K562 (cell line): Measurements from ENCODE around the gene TBP. TPM values are rescaled to one million over a fixed set of nuclear protein-coding genes. Genes with fewer than 3 reads are reported as not detected.
A peak's percentile ranks its signal among the peaks of the same experiment; 100 is the strongest.

ENCODE experiments used
- ATF1 ChIP-seq, 2 experiments: fragments of 450-650 bp in 1 of 2; IDR thresholded peaks; 2 replicates each; pipeline ENCODE4 v1.6.1; 2016; ENCODE audit warnings: missing compliant biosample characterization in 1 of 2, missing genetic modification characterization in 1 of 2
- BHLHE40 ChIP-seq: IDR thresholded peaks from 2 replicates; pipeline ENCODE4 v1.6.1; 2011; ENCODE audit warnings: low read length, improper control_type of control experiment
- CREB3L1 ChIP-seq: fragments of 450-650 bp; IDR thresholded peaks from 2 replicates; pipeline ENCODE4 v1.6.1; 2014; ENCODE audit warnings: low read depth, mild to moderate bottlenecking, moderate library complexity, borderline replicate concordance
- E4F1 ChIP-seq: fragments of 250-450 bp; sonication (Bioruptor Pico); IDR thresholded peaks from 2 replicates; pipeline ENCODE4 v1.5.0; 2021; ENCODE audit warnings: mild to moderate bottlenecking, borderline replicate concordance
- GATAD2B ChIP-seq: fragments of 450-650 bp; IDR thresholded peaks from 2 replicates; pipeline ENCODE4 v1.6.1; 2017; ENCODE audit warnings: mild to moderate bottlenecking, borderline replicate concordance
- GMEB1 ChIP-seq: fragments of 250-450 bp; sonication (Bioruptor Pico); IDR thresholded peaks from 2 replicates; pipeline ENCODE4 v1.4.0; 2020; ENCODE audit warnings: mild to moderate bottlenecking
- MYC ChIP-seq, 2 experiments: fragments of 250-450 bp in 1 of 2; sonication (Bioruptor Pico) in 1 of 2; IDR thresholded peaks; 2 replicates each; pipeline versions ENCODE4 v1.5.1 to v1.6.1; 2012 to 2021; ENCODE audit warnings: low read depth in 2 of 2, borderline replicate concordance in 1 of 2, improper control_type of control experiment in 1 of 2, low read length in 1 of 2, mild to moderate bottlenecking in 1 of 2, moderate library complexity in 1 of 2
- PRMT5 ChIP-seq: sonication (generic); formaldehyde crosslinking; IDR thresholded peaks from 2 replicates; pipeline ENCODE4 v1.5.0; 2020; ENCODE audit warnings: missing genetic modification reagents
- RBM15 ChIP-seq: fragments of 200-400 bp; formaldehyde crosslinking; IDR thresholded peaks from 2 replicates; pipeline ENCODE4 v1.6.1; 2018; ENCODE audit warnings: mild to moderate bottlenecking, low read length, moderate library complexity; ENCODE audit not compliant: insufficient read depth
- STAT6 ChIP-seq: sonication (generic); formaldehyde crosslinking; IDR thresholded peaks from 2 replicates; pipeline ENCODE4 v1.8.1; 2023; ENCODE audit warnings: mild to moderate bottlenecking, missing genetic modification reagents
- TCF7L2 ChIP-seq: fragments of 150-350 bp; IDR thresholded peaks from 2 replicates; pipeline ENCODE4 v1.6.1; 2016; ENCODE audit warnings: low read depth, mild to moderate bottlenecking, low read length, moderate library complexity
- WHSC1 ChIP-seq: IDR thresholded peaks from one replicate; pipeline ENCODE4 v1.6.1; 2012; ENCODE audit warnings: low read length, control low read depth, inconsistent platforms
- ZC3H4 ChIP-seq: sonication (generic); formaldehyde crosslinking; IDR thresholded peaks from 2 replicates; pipeline ENCODE4 v1.9.0; 2021; ENCODE audit warnings: missing genetic modification reagents, borderline replicate concordance
- ZNF780A ChIP-seq: fragments of 250-450 bp; sonication (Bioruptor Pico); IDR thresholded peaks from 2 replicates; pipeline ENCODE4 v1.5.0; 2021; ENCODE audit warnings: mild to moderate bottlenecking
- polyA plus RNA-seq, 8 experiments: library from polyadenylated mRNA; depleted of rRNA in 4 of 8; stranded (reverse) in 5 of 8; unstranded in 3 of 8; fragments of >200 nt; fragmentation: Nextera tagmentation in 2 of 8; fragmentation: Illumina TruSeq in 1 of 8; extraction: Ambion mirVana in 2 of 8; extraction: Trizol in 1 of 8; gene quantifications; 2 replicates each; pipeline versions ENCODE4 v1.2.1 to v1.2.3, GENCODE V29; 2011 to 2014; ENCODE audit warnings: inconsistent platforms in 1 of 8, missing spikeins in 1 of 8
- total RNA-seq, 7 experiments: library from RNA; depleted of rRNA in 6 of 7; stranded (reverse); fragments of >200 nt in 6 of 7; fragmentation: Illumina TruSeq in 2 of 7; extraction: Trizol in 2 of 7; gene quantifications; 2 replicates each; pipeline versions ENCODE4 v1.2.1 to v1.2.3, GENCODE V29; 2011 to 2021; ENCODE audit warnings: low replicate concordance in 1 of 7
- TF ChIP-seq, protein P1 (sequence below): fragments of 150-350 bp; conservative IDR thresholded peaks from 2 replicates; pipeline ENCODE4 v1.6.1; 2014; ENCODE audit warnings: low read length

Gene TBP
- total and polyA plus RNA-seq, 9 of the 15 experiments (the other 6 are each of a cell fraction or from before 2014, with no cell fraction given), result 28.5 to 86.1 (median 39.5) TPM

- no peak for TF ChIP-seq E4F1 (CRISPR knock-in tag)
- peak; percentile 90; the same call in 1 of the 2 replicates for TF ChIP-seq ATF1 (CRISPR knock-in tag; IDR thresholded peaks at IDR 0.05)
- peak; percentile 99 for TF ChIP-seq ATF1 (tag; IDR thresholded peaks at IDR 0.05)
- TF ChIP-seq WHSC1, result no peak
- TF ChIP-seq GATAD2B, result no peak
- TF ChIP-seq, protein P1, sequence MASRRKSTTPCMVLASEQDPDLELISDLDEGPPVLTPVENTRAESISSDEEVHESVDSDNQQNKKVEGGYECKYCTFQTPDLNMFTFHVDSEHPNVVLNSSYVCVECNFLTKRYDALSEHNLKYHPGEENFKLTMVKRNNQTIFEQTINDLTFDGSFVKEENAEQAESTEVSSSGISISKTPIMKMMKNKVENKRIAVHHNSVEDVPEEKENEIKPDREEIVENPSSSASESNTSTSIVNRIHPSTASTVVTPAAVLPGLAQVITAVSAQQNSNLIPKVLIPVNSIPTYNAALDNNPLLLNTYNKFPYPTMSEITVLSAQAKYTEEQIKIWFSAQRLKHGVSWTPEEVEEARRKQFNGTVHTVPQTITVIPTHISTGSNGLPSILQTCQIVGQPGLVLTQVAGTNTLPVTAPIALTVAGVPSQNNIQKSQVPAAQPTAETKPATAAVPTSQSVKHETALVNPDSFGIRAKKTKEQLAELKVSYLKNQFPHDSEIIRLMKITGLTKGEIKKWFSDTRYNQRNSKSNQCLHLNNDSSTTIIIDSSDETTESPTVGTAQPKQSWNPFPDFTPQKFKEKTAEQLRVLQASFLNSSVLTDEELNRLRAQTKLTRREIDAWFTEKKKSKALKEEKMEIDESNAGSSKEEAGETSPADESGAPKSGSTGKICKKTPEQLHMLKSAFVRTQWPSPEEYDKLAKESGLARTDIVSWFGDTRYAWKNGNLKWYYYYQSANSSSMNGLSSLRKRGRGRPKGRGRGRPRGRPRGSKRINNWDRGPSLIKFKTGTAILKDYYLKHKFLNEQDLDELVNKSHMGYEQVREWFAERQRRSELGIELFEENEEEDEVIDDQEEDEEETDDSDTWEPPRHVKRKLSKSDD, result no peak
- TF ChIP-seq ZNF780A (CRISPR knock-in tag), result no peak
- 0 out of 2 replicates have a peak, but pooled peaks have one; percentile 68 for TF ChIP-seq CREB3L1
- peak; percentile 39 for TF ChIP-seq BHLHE40
- TF ChIP-seq TCF7L2, result no peak
- TF ChIP-seq RBM15, result no peak
- peak; percentile 54 for TF ChIP-seq GMEB1 (CRISPR knock-in tag)
- peak; percentile 89 for TF ChIP-seq MYC (IDR thresholded peaks at IDR 0.05; ENCODE audit: low read depth, low read length)
- 0 out of 2 replicates have a peak, but pooled peaks have one; percentile 31 for TF ChIP-seq MYC (CRISPR knock-in tag; IDR thresholded peaks at IDR 0.05; ENCODE audit: borderline replicate concordance, low read depth)
- TF ChIP-seq ZC3H4 (CRISPR knock-in tag), result no peak
- TF ChIP-seq STAT6 (CRISPR knock-in tag), result no peak
- no peak for TF ChIP-seq PRMT5 (CRISPR knock-in tag)
These were observed at the start of gene TBP (continued) for GRCh38 chr6:170554013-170554795.
